Right cardiac atrium (tissue), 5 donors: ENCODE data around the gene RFX1. TPM values are rescaled to one million over a fixed set of nuclear protein-coding genes. Genes with fewer than 3 reads are reported as not detected.
A peak's percentile ranks its signal among the peaks of the same experiment; 100 is the strongest.
"Not testable (repeated sequence)": the region's sequence is repeated elsewhere in the genome, so short reads cannot be mapped to it uniquely, and the experiment has no call there.

ENCODE experiments used
- ATAC-seq, 2 donors: fragments of 200-7000 bp; cut with Tn5 transposase; one replicate each; pipeline versions ENCODE4 v1.8.0 to v1.9.1; 2020; ENCODE audit warnings: moderate library complexity in 2 of 2, mild to moderate bottlenecking in 1 of 2
- DNase-seq, 3 donors: peaks; one replicate each; pipeline ENCODE4 v3.0.0-alpha.2; 2020
- H3K27ac ChIP-seq: one replicate; pipeline ENCODE4 v1.5.1; 2013; ENCODE audit warnings: mild to moderate bottlenecking, low read length, control low read depth, moderate library complexity
- H3K27me3 ChIP-seq: one replicate; pipeline ENCODE4 v1.6.1; 2013; ENCODE audit not compliant: control insufficient read depth, insufficient read depth
- H3K4me1 ChIP-seq: one replicate; pipeline ENCODE4 v1.6.1; 2013; ENCODE audit warnings: low read length; ENCODE audit not compliant: control insufficient read depth, insufficient read depth
- H3K4me3 ChIP-seq: one replicate; pipeline ENCODE4 v1.5.1; 2013; ENCODE audit warnings: low read length, control low read depth
- H3K9me3 ChIP-seq: one replicate; pipeline ENCODE4 v1.6.1; 2013; ENCODE audit warnings: low read length; ENCODE audit not compliant: control insufficient read depth
- WGBS: extraction: QIAGEN DNeasy Blood & Tissue Kit; methylation state at CpG from one replicate; pipeline ENCODE4 v1.1.7; 2013; 5-methylcytosine and 5-hydroxymethylcytosine counted together
- intact Hi-C, 4 donors: fragments of 100-400 bp; cut with DNase I; formaldehyde crosslinking; loops; one replicate each; pipeline versions ENCODE4 v1.11.0 to v1.14.0; 2022 to 2023
- long read RNA-seq, 4 donors: library from polyadenylated mRNA; unstranded; transcript quantifications; one replicate each; pipeline ENCODE4 v2.0.0, GENCODE V29; 2020 to 2021
- polyA plus RNA-seq: library from polyadenylated mRNA; stranded (reverse); fragments of 200-250 nt; gene quantifications from one replicate; pipeline ENCODE4 v1.2.3, GENCODE V29; 2013
- total RNA-seq, 4 donors: library from RNA; stranded (reverse); fragmentation: NEBNext Ultra II Directional; extraction: Animal tissue kit (Norgen Biotek cat#: 25700); gene quantifications; one replicate each; pipeline ENCODE4 v1.2.1, GENCODE V29; 2021
- donor health status: healthy with polysubstance abuse.
- donor health status: DM: no; HTN: yes; CAD: no.
- donor health status: DM: no; HTN: no; CAD: no.
- donor health status: DM: no; HTN: yes; CAD: no; lungs with severe emphysema.
- donor health status: DM: yes; HTN: yes; CAD: no.

The RFX1 gene
- 10 to 100 TPM; 10.9 to 15.6 (median 13.5) TPM for total RNA-seq
- 7.0 TPM for polyA plus RNA-seq
- long read RNA-seq, donor 1, partial matches to known transcripts = 8 of 9 reads
- long read RNA-seq, donor 1, other reads (novel, unspliced or antisense) = 1 of 9 reads
- long read RNA-seq, donor 2 = 0 reads
- long read RNA-seq, donor 3 = 0 reads
- long read RNA-seq, donor 4 = 0 reads

DNA sequence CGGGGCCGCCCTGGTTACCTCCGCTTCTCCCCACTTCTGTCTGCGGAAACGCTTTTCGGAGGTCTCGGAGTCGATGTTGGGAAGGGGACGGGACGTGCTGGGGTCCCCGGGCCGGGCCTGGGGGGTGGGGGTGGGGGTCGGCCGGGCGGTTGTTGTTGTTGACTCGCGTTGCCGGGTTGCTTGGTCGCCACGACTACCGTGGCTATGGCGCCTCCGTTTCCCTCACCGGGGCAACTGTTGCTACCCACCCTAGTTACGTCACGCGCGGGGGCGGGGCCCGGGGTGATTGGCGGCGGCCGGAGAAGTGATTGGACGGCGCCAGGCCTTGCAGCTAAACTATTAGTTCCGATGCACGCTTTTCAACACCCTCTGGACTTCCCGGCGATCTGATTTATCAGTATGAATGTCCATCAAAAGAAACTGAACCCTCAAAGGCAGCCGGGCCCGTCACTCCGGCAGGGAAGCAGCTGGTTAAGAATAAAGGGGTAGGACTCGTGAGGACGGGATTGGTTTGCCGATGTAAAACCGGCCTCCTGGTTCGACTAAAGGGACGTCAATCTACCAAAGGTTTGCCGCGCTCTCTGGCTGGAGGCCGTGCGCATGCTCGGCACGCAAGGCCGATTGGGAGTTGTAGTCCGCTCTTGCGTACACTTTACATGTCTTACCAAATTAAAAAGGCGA, at the start of gene RFX1:
RFX1 (minus strand) TSS at position 236 of the 681 bp plus-strand sequence. CDS start 12,477 bp downstream, outside the sequence.
- ATAC-seq = peak; percentile 92 to 93

DNA sequence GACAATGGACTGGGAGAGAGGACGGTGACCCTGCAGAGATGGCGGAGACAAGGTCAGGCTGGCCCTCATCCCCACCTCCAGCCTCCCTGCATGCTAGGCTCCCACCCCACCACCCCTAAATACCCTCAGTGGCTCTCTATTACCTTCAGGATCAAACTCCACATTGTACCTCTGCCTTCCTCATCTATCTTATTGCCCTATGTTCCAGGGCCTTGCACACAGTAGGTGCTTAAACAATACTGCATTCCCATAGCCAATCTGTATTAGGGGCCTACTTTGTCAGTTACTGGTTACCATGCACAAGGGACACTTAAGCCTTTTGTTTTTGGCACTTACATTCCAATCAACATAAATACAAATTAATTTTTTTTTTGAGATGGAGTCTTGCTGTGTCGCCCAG, 49.3 kb upstream of the RFX1 start:
- ATAC-seq = no peak
- 88% methylated on average over 3 of the region's 3 CpGs for WGBS
- Histone ChIP-seq H3K4me1 (no peaks in the 10 kb centered on the region), H3K4me3 (no peak overlapping the region), H3K9me3 (no peaks in the 10 kb centered on the region), H3K27ac (no peak overlapping the region), H3K27me3 (no peaks in the 10 kb centered on the region)
- intact Hi-C loops = no loop called here
- no peak for DNase-seq

More for the DNA sequence above, at the start of gene RFX1:
- Histone ChIP-seq H3K27me3 (no peaks in the 10 kb centered on the region), H3K4me3 (peak within 1 kb of the TSS; percentile 94), H3K4me1 (peaks cover 7% of the 10 kb centered on the region), H3K9me3 (no peaks in the 10 kb centered on the region), H3K27ac (peak within 1 kb of the TSS; percentile 99)
- DNase-seq = peak; percentile 100
- under 1% methylated on average over 58 of the region's 58 CpGs for WGBS
- intact Hi-C loops = no loop called here

DNA sequence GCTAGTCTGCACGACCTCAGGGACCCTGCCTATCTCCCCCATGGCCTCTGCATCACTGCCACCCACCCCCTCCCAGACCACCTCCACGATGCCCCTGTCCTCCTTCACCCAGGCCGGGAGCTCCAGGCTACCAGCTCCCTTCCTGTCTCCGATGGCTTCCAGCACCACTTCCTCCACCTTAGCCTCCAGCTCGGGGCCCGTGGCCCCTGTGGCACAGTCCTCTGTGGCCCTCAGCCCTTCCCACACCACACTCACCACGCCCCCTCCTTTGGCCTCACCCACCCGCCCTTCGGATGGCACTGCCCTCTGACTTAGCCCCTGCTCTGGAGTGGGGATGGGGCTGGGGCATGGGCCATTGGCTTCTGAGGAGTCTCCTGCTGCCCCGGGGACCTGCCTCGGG, 48.6 kb upstream of the RFX1 start:
- DNase-seq = no peak
- ATAC-seq = no peak
- Histone ChIP-seq H3K4me3 (no peak overlapping the region), H3K4me1 (no peaks in the 10 kb centered on the region), H3K27me3 (no peaks in the 10 kb centered on the region), H3K27ac (no peak overlapping the region), H3K9me3 (no peaks in the 10 kb centered on the region)
- intact Hi-C loops = no loop called here
- WGBS = 57% methylated on average over 11 of the region's 11 CpGs

DNA sequence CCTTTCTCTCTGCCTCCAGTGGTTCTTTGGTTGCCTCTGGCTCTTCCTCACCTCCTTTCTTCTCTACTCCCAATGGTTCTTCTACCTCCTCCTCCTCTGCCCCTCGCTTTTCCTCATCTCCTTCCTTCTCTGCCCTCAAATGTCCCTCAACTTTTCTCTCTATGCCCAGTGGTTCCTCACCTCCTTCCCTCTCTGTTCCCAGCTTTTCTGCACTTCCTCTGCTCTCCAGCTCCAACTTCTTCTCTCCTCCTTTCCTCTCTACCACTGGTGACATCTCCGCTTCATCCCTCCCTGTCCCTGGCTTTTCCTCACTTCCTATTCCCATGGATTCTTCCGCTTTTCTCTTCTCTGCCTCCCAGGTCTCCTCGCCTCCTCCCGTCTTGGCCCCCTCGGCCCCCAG, 48.0 kb upstream of the RFX1 start:
- 79% methylated on average over 6 of the region's 6 CpGs for WGBS

DNA sequence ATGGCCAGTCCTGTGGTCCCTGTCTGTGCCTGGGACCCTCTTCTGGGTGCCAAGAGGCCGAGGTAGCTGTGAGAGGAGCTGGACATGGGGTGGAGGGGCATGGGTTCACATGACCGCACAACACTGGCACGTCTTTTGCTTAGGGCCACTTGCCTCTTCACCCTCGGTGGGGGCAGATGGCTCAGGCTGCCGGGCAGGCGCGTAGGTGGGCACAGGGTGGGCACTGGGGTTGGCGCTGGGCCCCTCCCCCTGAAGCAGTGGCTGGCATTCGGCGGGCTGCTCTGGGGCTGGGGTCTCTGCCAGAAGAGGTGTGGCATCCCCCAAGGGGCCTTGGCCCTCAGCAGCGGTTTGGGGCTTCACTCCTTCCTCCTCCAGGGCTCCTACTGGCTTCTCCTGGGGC, 47.4 kb upstream of the RFX1 start:
- Histone ChIP-seq H3K27me3 (no peaks in the 10 kb centered on the region), H3K4me3 (no peak overlapping the region), H3K9me3 (no peaks in the 10 kb centered on the region), H3K4me1 (no peaks in the 10 kb centered on the region), H3K27ac (no peak overlapping the region)
- ATAC-seq (no peak), DNase-seq (peak in 1 of 3 donors; percentile 39)
- 91% methylated on average over 11 of the region's 11 CpGs for WGBS
- intact Hi-C loops = no loop called here

More for the DNA sequence above, 48.0 kb upstream of the RFX1 start:
- no peak overlapping the region for H3K4me3 ChIP-seq
- intact Hi-C loops = no loop called here
- no peaks in the 10 kb centered on the region for H3K4me1 ChIP-seq
- H3K27ac ChIP-seq = no peak overlapping the region
- ATAC-seq (no peak), DNase-seq (no peak)
- no peaks in the 10 kb centered on the region for H3K9me3 ChIP-seq
- no peaks in the 10 kb centered on the region for H3K27me3 ChIP-seq

DNA sequence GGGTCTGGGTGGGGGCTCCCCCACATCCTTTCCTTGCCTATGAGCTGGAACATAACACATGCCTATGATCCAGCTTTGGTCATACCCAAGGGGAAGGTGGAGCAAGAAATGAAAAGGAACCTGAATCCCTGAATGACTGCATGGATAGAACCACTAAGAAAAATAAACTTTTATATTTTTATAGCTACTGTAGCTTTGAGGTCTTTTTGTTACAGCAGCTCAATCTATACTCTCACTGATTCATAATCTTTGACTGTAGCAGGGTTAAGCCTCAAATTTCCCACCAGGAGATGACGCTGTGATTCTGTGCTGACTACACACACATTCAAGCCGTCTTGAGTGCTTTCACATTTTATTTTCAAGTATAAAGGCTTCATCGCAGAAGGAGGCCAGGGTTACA, 46.9 kb upstream of the RFX1 start:
- H3K27me3 ChIP-seq = no peaks in the 10 kb centered on the region
- 93% methylated on average over 3 of the region's 3 CpGs for WGBS
- H3K4me1 ChIP-seq = no peaks in the 10 kb centered on the region
- DNase-seq (no peak), ATAC-seq (no peak)
- no peak overlapping the region for H3K27ac ChIP-seq
- intact Hi-C loops = no loop called here
- H3K9me3 ChIP-seq = no peaks in the 10 kb centered on the region
- no peak overlapping the region for H3K4me3 ChIP-seq

DNA sequence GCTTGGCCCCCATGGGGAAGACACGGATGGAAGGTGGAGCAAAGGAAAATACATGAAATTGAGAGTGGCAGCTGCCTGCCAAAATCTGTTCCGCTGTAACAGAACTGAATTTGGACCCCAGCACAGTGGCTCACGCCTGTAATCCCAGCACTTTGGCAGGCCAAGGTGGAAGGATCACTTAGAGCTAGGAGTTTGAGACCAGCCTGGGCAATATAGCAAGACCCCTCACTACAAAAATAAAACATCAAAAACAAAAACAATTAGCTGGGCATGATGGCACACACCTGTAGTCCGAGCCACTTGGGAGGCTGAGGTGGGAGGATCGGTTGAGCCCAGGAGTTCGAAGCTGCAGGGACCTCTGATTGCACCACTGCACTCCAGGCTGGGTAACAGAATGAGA, 46.4 kb upstream of the RFX1 start:
- intact Hi-C loops = no loop called here

DNA sequence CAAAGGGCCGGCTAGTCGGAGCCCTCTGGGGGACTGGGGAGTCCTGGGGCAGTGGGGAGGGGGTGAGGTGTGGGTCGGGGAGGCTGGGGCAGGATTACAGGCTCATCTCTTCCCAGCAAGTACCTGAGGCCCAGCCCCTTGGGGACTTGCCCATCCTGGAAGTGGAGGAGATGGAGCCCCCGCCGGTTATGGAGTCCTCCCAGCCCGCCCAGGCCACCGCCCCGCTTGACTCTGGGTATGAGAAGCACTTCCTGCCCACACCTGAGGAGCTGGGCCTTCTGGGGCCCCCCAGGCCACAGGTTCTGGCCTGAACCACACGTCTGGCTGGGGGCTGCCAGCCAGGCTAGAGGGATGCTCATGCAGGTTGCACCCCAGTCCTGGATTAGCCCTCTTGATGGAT, 45.9 kb upstream of the RFX1 start:
- intact Hi-C loops = no loop called here
- WGBS = 87% methylated on average over 9 of the region's 9 CpGs
- ATAC-seq = no peak

More for the DNA sequence above, 46.4 kb upstream of the RFX1 start:
- 92% methylated on average over 6 of the region's 6 CpGs for WGBS
- no peak for DNase-seq
- no peaks in the 10 kb centered on the region for H3K4me1 ChIP-seq
- no peaks in the 10 kb centered on the region for H3K27me3 ChIP-seq
- no peak for ATAC-seq
- H3K9me3 ChIP-seq = no peaks in the 10 kb centered on the region
- H3K27ac ChIP-seq = no peak overlapping the region
- H3K4me3 ChIP-seq = no peak overlapping the region

DNA sequence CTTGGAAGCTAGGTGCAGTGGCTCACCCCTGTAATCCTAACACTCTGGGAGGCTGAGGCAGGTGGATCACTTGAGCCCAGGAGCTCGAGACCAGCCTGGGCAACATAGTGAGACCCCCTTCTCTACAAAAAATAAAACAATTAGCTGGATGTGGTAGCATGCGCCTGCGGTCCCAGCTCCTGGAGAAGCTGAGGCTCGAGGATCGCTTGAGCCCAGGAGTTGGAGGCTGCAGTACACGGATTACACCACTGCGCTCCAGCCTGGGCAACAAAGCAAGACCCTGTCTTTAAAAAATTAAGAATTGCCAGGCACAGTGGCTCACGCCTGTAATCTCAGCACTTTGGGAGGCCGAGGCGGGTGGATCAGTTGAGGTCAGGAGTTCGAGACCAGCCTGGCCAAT, 44.8 kb upstream of the RFX1 start:
- H3K4me3 ChIP-seq, ATAC-seq, H3K27ac ChIP-seq, H3K9me3 ChIP-seq, intact Hi-C loops, H3K4me1 ChIP-seq, DNase-seq, H3K27me3 ChIP-seq: not testable (repeated sequence)
- 91% methylated on average over 11 of the region's 11 CpGs for WGBS

More for the DNA sequence above, 45.9 kb upstream of the RFX1 start:
- peak in 1 of 3 donors; percentile 50 for DNase-seq
- no peaks in the 10 kb centered on the region for H3K27me3 ChIP-seq
- no peaks in the 10 kb centered on the region for H3K9me3 ChIP-seq
- no peak overlapping the region for H3K4me3 ChIP-seq
- no peak overlapping the region for H3K27ac ChIP-seq
- H3K4me1 ChIP-seq = no peaks in the 10 kb centered on the region

DNA sequence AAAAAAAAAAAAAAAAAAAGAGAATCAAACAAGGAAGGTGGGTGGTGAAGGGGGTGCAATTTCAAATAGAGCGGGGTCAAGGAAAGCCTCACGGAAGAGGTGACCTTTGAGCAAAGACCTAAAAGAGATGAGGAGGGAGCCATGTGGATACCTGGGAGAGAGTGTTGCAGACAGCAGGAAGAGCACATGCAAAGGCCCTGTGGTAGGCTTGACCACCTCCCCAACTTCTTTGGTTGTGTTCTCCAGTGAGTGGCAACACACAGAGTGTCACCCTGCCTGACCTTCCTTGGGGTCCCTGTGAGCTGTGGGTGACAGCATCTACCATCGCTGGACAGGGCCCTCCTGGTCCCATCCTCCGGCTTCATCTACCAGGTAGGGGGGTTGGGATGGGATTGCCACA, 44.4 kb upstream of the RFX1 start:
- H3K27ac ChIP-seq = no peak overlapping the region
- ATAC-seq = no peak
- no peaks in the 10 kb centered on the region for H3K27me3 ChIP-seq
- no peak overlapping the region for H3K4me3 ChIP-seq
- H3K4me1 ChIP-seq = no peaks in the 10 kb centered on the region
- WGBS = over 99% methylated on average over 4 of the region's 4 CpGs
- no peak for DNase-seq
- no peaks in the 10 kb centered on the region for H3K9me3 ChIP-seq
- intact Hi-C loops = no loop called here

DNA sequence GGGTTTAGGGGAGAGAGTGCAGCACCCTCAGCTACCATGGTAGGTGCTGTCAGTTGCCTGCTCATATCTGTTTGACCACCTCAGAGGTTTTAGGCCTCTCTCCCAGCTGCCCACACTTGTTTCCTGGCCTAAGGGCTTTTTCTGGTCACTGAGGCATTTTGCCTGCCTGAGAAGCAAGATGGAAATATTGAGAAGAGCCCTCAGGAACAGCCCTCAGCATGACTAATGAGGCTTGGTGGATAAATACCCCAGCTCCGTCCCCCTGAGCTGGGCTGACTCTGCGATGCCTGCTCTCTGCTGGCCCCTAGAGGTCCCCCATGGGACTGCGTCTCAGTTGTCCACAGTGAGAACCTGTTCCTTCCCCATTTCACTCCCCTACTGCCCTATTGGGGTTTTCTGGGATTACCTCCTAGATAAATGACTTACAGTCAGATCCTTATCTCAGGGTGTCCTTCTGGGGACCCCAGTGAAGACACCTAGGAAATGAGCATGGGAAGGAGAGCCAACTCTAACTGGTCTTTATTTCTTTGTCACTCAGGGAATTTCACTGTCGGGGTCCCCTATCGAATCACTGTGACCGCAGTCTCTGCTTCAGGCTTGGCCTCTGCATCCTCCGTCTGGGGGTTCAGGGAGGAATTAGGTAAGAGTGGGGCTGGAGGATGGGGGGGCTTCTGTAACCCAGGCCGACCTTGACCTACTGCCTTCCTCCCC, 42.5 kb upstream of the RFX1 start:
- Histone ChIP-seq H3K4me1 (no peaks in the 10 kb centered on the region), H3K27me3 (no peaks in the 10 kb centered on the region), H3K9me3 (no peaks in the 10 kb centered on the region), H3K27ac (no peak overlapping the region), H3K4me3 (no peak overlapping the region)
- intact Hi-C loops = loop anchor here in 1 of 4 donors (10.0 kb wide), 1 partner anchor 164 kb away; no protein-coding TSS in a partner anchor
- DNase-seq = peak; percentile 46 to 82 (median 80)
- peak; percentile 49 to 56 for ATAC-seq
- 82% methylated on average over 8 of the region's 8 CpGs for WGBS
